Liver (tissue), 9 donors: ENCODE data around the gene CLPTM1L. TPM values are rescaled to one million over a fixed set of nuclear protein-coding genes. Genes with fewer than 3 reads are reported as not detected.

Experiments used
- DNase-seq: peaks from one replicate; pipeline ENCODE4 v3.0.0-alpha.2; 2017; ENCODE audit warnings: low spot score
- H3K27ac ChIP-seq, 2 donors: one replicate each; pipeline ENCODE4 v1.7.0; 2013; ENCODE audit warnings: inconsistent platforms in 2 of 2, low read length in 2 of 2, control low read depth in 1 of 2, low read depth in 1 of 2, mild to moderate bottlenecking in 1 of 2
- H3K27me3 ChIP-seq, 4 donors: one replicate each; pipeline versions ENCODE4 v1.6.1 to v1.7.0; 2013; ENCODE audit warnings: low read length in 3 of 4, inconsistent platforms in 1 of 4, mild to moderate bottlenecking in 1 of 4, moderate library complexity in 1 of 4; ENCODE audit not compliant: control insufficient read depth in 4 of 4, insufficient read depth in 4 of 4
- H3K36me3 ChIP-seq, 4 donors: one replicate each; pipeline versions ENCODE4 v1.6.1 to v1.7.0; 2013; ENCODE audit warnings: low read length in 3 of 4, mild to moderate bottlenecking in 3 of 4, low read depth in 1 of 4, moderate library complexity in 1 of 4; ENCODE audit not compliant: control insufficient read depth in 4 of 4, insufficient read depth in 3 of 4
- H3K4me1 ChIP-seq, 4 donors: one replicate each; pipeline versions ENCODE4 v1.6.1 to v1.7.0; 2013; ENCODE audit warnings: low read length in 3 of 4, mild to moderate bottlenecking in 3 of 4, moderate library complexity in 1 of 4; ENCODE audit not compliant: control insufficient read depth in 4 of 4, insufficient read depth in 4 of 4
- H3K4me3 ChIP-seq, 3 donors: one replicate each; pipeline versions ENCODE4 v1.6.1 to v1.7.0; 2013; ENCODE audit warnings: low read length in 3 of 3, control low read depth in 1 of 3, low read depth in 1 of 3, mild to moderate bottlenecking in 1 of 3
- H3K9ac ChIP-seq, 2 donors: one replicate each; pipeline ENCODE4 v1.7.0; 2013; ENCODE audit warnings: low read length in 2 of 2, mild to moderate bottlenecking in 2 of 2, moderate library complexity in 2 of 2, control low read depth in 1 of 2, low read depth in 1 of 2
- H3K9me3 ChIP-seq, 4 donors: one replicate each; pipeline versions ENCODE4 v1.6.1 to v1.7.0; 2013; ENCODE audit warnings: low read length in 3 of 4; ENCODE audit not compliant: control insufficient read depth in 4 of 4
- ATF3 ChIP-seq: IDR thresholded peaks from 2 replicates; pipeline ENCODE4 v1.6.1; 2016; ENCODE audit warnings: antibody characterized with exemption
- CTCF ChIP-seq: fragments of 150-350 bp; IDR thresholded peaks from 2 replicates; pipeline ENCODE4 v1.5.1; 2017; ENCODE audit warnings: improper control_type of control experiment, low read depth, low read length; ENCODE audit not compliant: missing input control
- EGR1 ChIP-seq, 2 donors: IDR thresholded peaks; 2 replicates each; pipeline ENCODE4 v1.6.1; 2016 to 2018; ENCODE audit warnings: antibody characterized with exemption in 2 of 2, low read depth in 2 of 2
- FOXA1 ChIP-seq: IDR thresholded peaks from 2 replicates; pipeline ENCODE4 v1.6.1; 2016; ENCODE audit warnings: antibody characterized with exemption
- FOXA2 ChIP-seq: IDR thresholded peaks from 2 replicates; pipeline ENCODE4 v1.6.1; 2016; ENCODE audit warnings: antibody characterized with exemption
- GABPA ChIP-seq, 2 donors: IDR thresholded peaks in 1 of 2; conservative IDR thresholded peaks in 1 of 2; 2 replicates each; pipeline ENCODE4 v1.6.1; 2016; ENCODE audit warnings: antibody characterized with exemption in 2 of 2, mild to moderate bottlenecking in 1 of 2, moderate library complexity in 1 of 2
- HNF4A ChIP-seq, 2 donors: conservative IDR thresholded peaks; 2 replicates each; pipeline ENCODE4 v1.6.1; 2016; ENCODE audit warnings: antibody characterized with exemption in 2 of 2, mild to moderate bottlenecking in 2 of 2
- HNF4G ChIP-seq: IDR thresholded peaks from 2 replicates; pipeline ENCODE4 v1.6.1; 2016; ENCODE audit warnings: antibody characterized with exemption
- JUND ChIP-seq, 2 donors: IDR thresholded peaks; 2 replicates each; pipeline ENCODE4 v1.6.1; 2016; ENCODE audit warnings: antibody characterized with exemption in 2 of 2
- MAX ChIP-seq: IDR thresholded peaks from 2 replicates; pipeline ENCODE4 v1.6.1; 2016; ENCODE audit warnings: antibody characterized with exemption
- NR2F2 ChIP-seq: IDR thresholded peaks from 2 replicates; pipeline ENCODE4 v1.6.1; 2016; ENCODE audit warnings: antibody characterized with exemption
- RAD21 ChIP-seq, 2 donors: IDR thresholded peaks; 2 replicates each; pipeline ENCODE4 v1.6.1; 2016; ENCODE audit warnings: antibody characterized with exemption in 2 of 2, mild to moderate bottlenecking in 2 of 2
- REST ChIP-seq: IDR thresholded peaks from 2 replicates; pipeline ENCODE4 v1.6.1; 2016; ENCODE audit warnings: antibody characterized with exemption, mild to moderate bottlenecking
- RXRA ChIP-seq, 2 donors: IDR thresholded peaks; 2 replicates each; pipeline ENCODE4 v1.6.1; 2017 to 2018; ENCODE audit warnings: antibody characterized with exemption in 2 of 2, mild to moderate bottlenecking in 1 of 2
- SP1 ChIP-seq: IDR thresholded peaks from 2 replicates; pipeline ENCODE4 v1.6.1; 2018; ENCODE audit warnings: antibody characterized with exemption, mild to moderate bottlenecking
- TAF1 ChIP-seq: conservative IDR thresholded peaks from 2 replicates; pipeline ENCODE4 v1.6.1; 2016; ENCODE audit warnings: antibody characterized with exemption, mild to moderate bottlenecking
- YY1 ChIP-seq: IDR thresholded peaks from 2 replicates; pipeline ENCODE4 v1.6.1; 2016; ENCODE audit warnings: antibody characterized with exemption, mild to moderate bottlenecking
- ZBTB33 ChIP-seq: IDR thresholded peaks from 2 replicates; pipeline ENCODE4 v1.6.1; 2016; ENCODE audit warnings: antibody characterized with exemption
- WGBS: extraction: QIAGEN DNeasy Blood & Tissue Kit; methylation state at CpG from one replicate; pipeline ENCODE4 v1.1.7; 2013; 5-methylcytosine and 5-hydroxymethylcytosine counted together
- polyA plus RNA-seq, 2 donors: library from polyadenylated mRNA; stranded (reverse) in 1 of 2; unstranded in 1 of 2; fragments of 200-250 nt in 1 of 2; fragments of >200 nt in 1 of 2; fragmentation: Nextera tagmentation in 1 of 2; extraction: Ambion mirVana in 1 of 2; gene quantifications; one replicate each; pipeline versions ENCODE4 v1.2.1 to v1.2.3, GENCODE V29; 2013 to 2015
- total RNA-seq, 2 donors: library from RNA; depleted of rRNA; stranded (reverse); fragments of >200 nt; gene quantifications; one replicate each; pipeline ENCODE4 v1.2.3, GENCODE V29; 2014
- donor health status: healthy.
- donor health status: healthy.
- donor health status: healthy.
- donor health status: healthy.
- donor health status: healthy.

The CLPTM1L gene
- total and polyA plus RNA-seq, 4 donors = 69.2 to 255 (median 146) TPM

GRCh38 chr5:1324301-1324700 lies 20.6 kb downstream of the CLPTM1L start:
- H3K4me1 ChIP-seq = peaks cover 0 to 3% (median 0%) of the 10 kb centered on the region in 4 donors
- H3K27ac ChIP-seq = no peak overlapping the region
- H3K27me3 ChIP-seq = no peaks in the 10 kb centered on the region
- H3K36me3 ChIP-seq = peaks cover 14 to 69% (median 33%) of the 10 kb centered on the region in 4 donors
- H3K9ac ChIP-seq = no peak overlapping the region
- H3K4me3 ChIP-seq = no peak overlapping the region
- DNase-seq = no peak
- H3K9me3 ChIP-seq = no peaks in the 10 kb centered on the region
- TF ChIP-seq YY1 = no peak
- no peak for TF ChIP-seq HNF4G
- TF ChIP-seq NR2F2 = no peak
- no peak for TF ChIP-seq CTCF
- no peak for TF ChIP-seq JUND (IDR thresholded peaks at IDR 0.05)
- no peak for TF ChIP-seq EGR1 (IDR thresholded peaks at IDR 0.05; ENCODE audit: low read depth in 2 of 2)
- no peak for TF ChIP-seq MAX
- no peak for TF ChIP-seq FOXA2
- no peak for TF ChIP-seq HNF4A (conservative IDR thresholded peaks at IDR 0.05)
- no peak for TF ChIP-seq ATF3
- TF ChIP-seq SP1 = no peak
- TF ChIP-seq TAF1 = no peak
- no peak for TF ChIP-seq RXRA (IDR thresholded peaks at IDR 0.05)
- TF ChIP-seq REST = no peak
- no peak for TF ChIP-seq ZBTB33
- TF ChIP-seq RAD21 (IDR thresholded peaks at IDR 0.05) = no peak
- TF ChIP-seq GABPA (IDR thresholded peaks at IDR 0.05 in 1 of 2, conservative IDR thresholded peaks at IDR 0.05 in 1 of 2) = no peak
- TF ChIP-seq FOXA1 = no peak
- WGBS = 97% methylated on average over 15 of the region's 15 CpGs
